NCI-H1105 treated with DMSO at 0.1 percent for 48 hours (cell line): Measurements from ENCODE around the gene AARS1.
"Not testable (repeated sequence)": the region's sequence is repeated elsewhere in the genome, so short reads cannot be mapped to it uniquely, and the experiment has no call there.

Experiments used
- DNase-seq: peaks from one replicate; lab custom pipeline; 2025; lab: John Stamatoyannopoulos, UW

AARS1 gene

GRCh38 chr16:70224645-70225044 lies 64.7 kb downstream of the AARS1 start:
- not testable (repeated sequence) for DNase-seq

GRCh38 chr16:70223971-70224513 lies 65.3 kb downstream of the AARS1 start:
- DNase-seq = not testable (repeated sequence)

GRCh38 chr16:70223216-70223615 lies 66.1 kb downstream of the AARS1 start:
- not testable (repeated sequence) for DNase-seq

- not testable (repeated sequence) for DNase-seq
These were observed 66.7 kb downstream of the AARS1 start for GRCh38 chr16:70222574-70222973.

- DNase-seq = not testable (repeated sequence)
These were observed 70.7 kb downstream of the AARS1 start for GRCh38 chr16:70218586-70218985.

- DNase-seq = not testable (repeated sequence)
These were observed 82.9 kb downstream of the AARS1 start for GRCh38 chr16:70206382-70206781.

GRCh38 chr16:70204668-70205405 lies 84.5 kb downstream of the AARS1 start:
- DNase-seq = not testable (repeated sequence)

GRCh38 chr16:70204010-70204409 lies 85.3 kb downstream of the AARS1 start:
- DNase-seq = not testable (repeated sequence)

- DNase-seq = not testable (repeated sequence)
These were observed 85.8 kb downstream of the AARS1 start for GRCh38 chr16:70203508-70203907.
